Measurements from ENCODE around the gene PARVA.

Gene PARVA

GRCh38 chr11:12554122-12554521 lies 176.8 kb downstream of the PARVA start:
- TF ChIP-seq, protein P1, sequence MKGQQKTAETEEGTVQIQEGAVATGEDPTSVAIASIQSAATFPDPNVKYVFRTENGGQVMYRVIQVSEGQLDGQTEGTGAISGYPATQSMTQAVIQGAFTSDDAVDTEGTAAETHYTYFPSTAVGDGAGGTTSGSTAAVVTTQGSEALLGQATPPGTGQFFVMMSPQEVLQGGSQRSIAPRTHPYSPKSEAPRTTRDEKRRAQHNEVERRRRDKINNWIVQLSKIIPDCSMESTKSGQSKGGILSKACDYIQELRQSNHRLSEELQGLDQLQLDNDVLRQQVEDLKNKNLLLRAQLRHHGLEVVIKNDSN (IDR thresholded peaks at IDR 0.05) = no peak
- TF ChIP-seq TCF12 (IDR thresholded peaks at IDR 0.05; ENCODE audit: low read depth) (no peak), EP300 (IDR thresholded peaks at IDR 0.05; ENCODE audit: borderline replicate concordance) (no peak), RAD21 (IDR thresholded peaks at IDR 0.05; ENCODE audit: low read depth) (no peak), CEBPB (IDR thresholded peaks at IDR 0.05) (no peak)

- TF ChIP-seq CEBPB (IDR thresholded peaks at IDR 0.05) (peak; percentile 70; the same call in 1 of the 2 replicates), TEAD4 (IDR thresholded peaks at IDR 0.05) (no peak)
Observed at GRCh38 chr11:12556155-12556554, 178.8 kb downstream of the PARVA start.

DNA sequence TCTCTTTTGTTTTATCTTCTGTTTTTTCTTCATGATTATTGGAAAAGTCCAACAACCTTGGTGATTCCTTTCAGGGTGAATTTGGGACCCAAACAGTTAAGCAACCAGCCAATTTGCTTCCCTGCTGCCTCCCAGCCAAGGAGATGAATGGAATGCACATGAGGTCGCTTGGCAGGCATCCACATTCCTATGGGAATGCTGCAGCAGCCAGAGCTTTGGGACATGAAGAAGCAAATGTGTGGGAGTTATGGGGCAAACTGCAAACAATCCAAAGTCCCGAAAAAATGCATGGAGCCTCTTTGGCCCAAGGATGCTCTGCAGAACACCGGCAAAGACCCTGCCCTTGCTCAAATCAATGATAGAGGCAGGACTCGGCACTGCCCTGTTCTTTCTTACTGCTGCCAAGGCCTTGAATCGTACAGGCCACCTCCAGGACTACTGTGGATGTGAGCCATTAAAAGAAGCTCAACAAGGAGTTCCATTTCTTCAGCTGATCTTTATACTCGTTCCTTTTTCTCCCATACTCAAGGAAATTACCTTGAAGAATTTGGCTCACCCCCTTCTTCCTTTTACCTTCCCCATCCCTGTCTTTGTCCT lies 179.5 kb downstream of the PARVA start:
- TF ChIP-seq CEBPB (IDR thresholded peaks at IDR 0.05) (peak; percentile 57), TAF1 (IDR thresholded peaks at IDR 0.05; ENCODE audit: low read depth) (no peak), TEAD4 (IDR thresholded peaks at IDR 0.05) (peak; percentile 93), ZBTB7A (IDR thresholded peaks at IDR 0.05; ENCODE audit: low read depth) (no peak), TCF12 (IDR thresholded peaks at IDR 0.05; ENCODE audit: low read depth) (peak; percentile 33; the same call in 1 of the 2 replicates), RAD21 (IDR thresholded peaks at IDR 0.05; ENCODE audit: low read depth) (peak; percentile 33; the same call in 1 of the 2 replicates), FOXM1 (IDR thresholded peaks at IDR 0.05; ENCODE audit: borderline replicate concordance, low read depth) (no peak), REST (IDR thresholded peaks at IDR 0.05; ENCODE audit: low read depth) (no peak), CREB1 (IDR thresholded peaks at IDR 0.05; ENCODE audit: low read depth) (no peak), EGR1 (IDR thresholded peaks at IDR 0.05) (peak; percentile 75; the same call in 1 of the 2 replicates), NFIC (IDR thresholded peaks at IDR 0.05) (peak; percentile 90), YY1 (IDR thresholded peaks at IDR 0.05; ENCODE audit: low read depth) (peak; percentile 21; the same call in 1 of the 2 replicates), EP300 (IDR thresholded peaks at IDR 0.05; ENCODE audit: borderline replicate concordance) (peak; percentile 50; the same call in 1 of the 2 replicates)
- TF ChIP-seq, protein P2, sequence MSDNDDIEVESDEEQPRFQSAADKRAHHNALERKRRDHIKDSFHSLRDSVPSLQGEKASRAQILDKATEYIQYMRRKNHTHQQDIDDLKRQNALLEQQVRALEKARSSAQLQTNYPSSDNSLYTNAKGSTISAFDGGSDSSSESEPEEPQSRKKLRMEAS (IDR thresholded peaks at IDR 0.05) = peak; percentile 75
- TF ChIP-seq, protein P1 (IDR thresholded peaks at IDR 0.05) = no peak

DNA sequence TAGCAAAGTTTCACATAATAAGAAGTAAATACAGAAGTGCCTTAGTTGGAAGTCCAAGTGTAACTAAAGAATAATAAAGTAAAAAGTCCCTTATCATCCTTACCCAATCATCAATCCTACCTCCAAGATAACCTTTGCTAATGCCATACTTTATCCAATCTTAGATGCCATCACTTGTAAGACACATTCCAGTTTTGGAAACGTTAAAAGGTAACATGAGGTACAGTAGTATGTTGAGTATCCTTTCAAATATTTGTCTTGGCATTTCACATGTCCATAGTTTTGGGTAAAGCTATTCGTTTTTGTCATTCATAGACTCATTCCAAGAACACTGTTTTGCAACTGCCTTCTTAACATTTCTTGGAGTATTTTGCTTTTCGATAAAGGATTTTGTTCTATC lies 181.6 kb downstream of the PARVA start:
- TF ChIP-seq CEBPB (IDR thresholded peaks at IDR 0.05) (no peak), NFIC (IDR thresholded peaks at IDR 0.05) (no peak), REST (IDR thresholded peaks at IDR 0.05; ENCODE audit: low read depth) (no peak), CREB1 (IDR thresholded peaks at IDR 0.05; ENCODE audit: low read depth) (no peak), FOXM1 (IDR thresholded peaks at IDR 0.05; ENCODE audit: borderline replicate concordance, low read depth) (no peak), EGR1 (IDR thresholded peaks at IDR 0.05) (no peak), EP300 (IDR thresholded peaks at IDR 0.05; ENCODE audit: borderline replicate concordance) (no peak), TAF1 (IDR thresholded peaks at IDR 0.05; ENCODE audit: low read depth) (no peak), ZBTB7A (IDR thresholded peaks at IDR 0.05; ENCODE audit: low read depth) (no peak), TEAD4 (IDR thresholded peaks at IDR 0.05) (no peak)
- TF ChIP-seq, protein P2 (IDR thresholded peaks at IDR 0.05) = no peak

- no peak for TF ChIP-seq YY1 (IDR thresholded peaks at IDR 0.05; ENCODE audit: low read depth)
- TF ChIP-seq TCF12 (IDR thresholded peaks at IDR 0.05; ENCODE audit: low read depth) = no peak
Observed at GRCh38 chr11:12560362-12560761, 183.0 kb downstream of the PARVA start.

- no peak for TF ChIP-seq TEAD4 (IDR thresholded peaks at IDR 0.05)
- TF ChIP-seq REST (IDR thresholded peaks at IDR 0.05; ENCODE audit: low read depth) = no peak
- TF ChIP-seq CREB1 (IDR thresholded peaks at IDR 0.05; ENCODE audit: low read depth) = no peak
- no peak for TF ChIP-seq ZBTB7A (IDR thresholded peaks at IDR 0.05; ENCODE audit: low read depth)
- TF ChIP-seq NFIC (IDR thresholded peaks at IDR 0.05) = no peak
- TF ChIP-seq, protein P1 (IDR thresholded peaks at IDR 0.05) = no peak
- no peak for TF ChIP-seq YY1 (IDR thresholded peaks at IDR 0.05; ENCODE audit: low read depth)
Observed at GRCh38 chr11:12560861-12561260, 183.5 kb downstream of the PARVA start.

Measured in Ishikawa (cell line).